Muscle layer of duodenum (tissue), 2 donors: ENCODE measurements around the gene GRIN2D.

Source experiments
- H3K27ac ChIP-seq: one replicate; pipeline ENCODE4 v1.7.0; 2013; ENCODE audit warnings: mild to moderate bottlenecking, low read length
- H3K27me3 ChIP-seq: one replicate; pipeline ENCODE4 v1.7.0; 2013; ENCODE audit warnings: low read depth, mild to moderate bottlenecking, control low read depth, low read length
- H3K36me3 ChIP-seq, 2 donors: one replicate each; pipeline ENCODE4 v1.7.0; 2013; ENCODE audit warnings: low read length in 2 of 2, control low read depth in 1 of 2, mild to moderate bottlenecking in 1 of 2; ENCODE audit not compliant: insufficient read depth in 2 of 2, control insufficient read depth in 1 of 2
- H3K4me1 ChIP-seq, 2 donors: one replicate each; pipeline ENCODE4 v1.7.0; 2013; ENCODE audit warnings: low read length in 2 of 2, mild to moderate bottlenecking in 2 of 2, control low read depth in 1 of 2, moderate library complexity in 1 of 2; ENCODE audit not compliant: insufficient read depth in 2 of 2, control insufficient read depth in 1 of 2
- H3K4me3 ChIP-seq, 2 donors: one replicate each; pipeline ENCODE4 v1.7.0; 2013; ENCODE audit warnings: low read length in 2 of 2, low read depth in 1 of 2, mild to moderate bottlenecking in 1 of 2
- H3K9me3 ChIP-seq, 2 donors: one replicate each; pipeline ENCODE4 v1.7.0; 2013; ENCODE audit warnings: low read length in 2 of 2, control low read depth in 1 of 2, mild to moderate bottlenecking in 1 of 2; ENCODE audit not compliant: control insufficient read depth in 1 of 2
- donor health status: healthy.

Gene GRIN2D

DNA sequence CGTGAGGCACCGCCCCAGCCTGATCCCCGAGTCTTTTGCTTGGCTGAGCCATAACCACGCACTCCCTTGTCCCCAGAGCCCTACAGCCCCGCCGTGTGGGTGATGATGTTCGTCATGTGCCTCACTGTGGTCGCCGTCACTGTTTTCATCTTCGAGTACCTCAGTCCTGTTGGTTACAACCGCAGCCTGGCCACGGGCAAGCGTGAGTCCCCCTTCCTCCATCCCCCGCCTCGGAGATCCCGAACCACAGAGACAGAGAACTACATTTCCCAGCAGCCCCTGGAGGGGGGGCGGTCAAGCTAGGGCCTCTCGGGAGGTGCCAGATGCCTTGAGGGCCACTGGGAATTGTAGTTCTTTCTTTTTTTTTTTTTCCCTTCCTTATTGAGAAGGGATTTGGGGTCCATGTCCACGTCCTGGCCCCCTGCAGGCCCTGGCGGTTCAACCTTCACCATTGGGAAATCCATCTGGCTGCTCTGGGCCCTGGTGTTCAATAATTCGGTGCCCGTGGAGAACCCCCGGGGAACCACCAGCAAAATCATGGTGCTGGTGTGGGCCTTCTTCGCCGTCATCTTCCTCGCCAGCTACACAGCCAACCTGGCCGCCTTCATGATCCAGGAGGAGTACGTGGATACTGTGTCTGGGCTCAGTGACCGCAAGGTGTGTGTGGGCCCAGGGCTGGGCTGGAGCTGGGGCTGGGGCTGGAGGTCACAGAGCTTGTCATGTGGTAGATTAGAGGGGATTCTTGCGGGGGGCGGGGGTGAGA lies 25.9 kb downstream of the GRIN2D start:
- no peak overlapping the region for H3K4me3 ChIP-seq
- peaks cover 7% of the 10 kb centered on the region for H3K27me3 ChIP-seq
- H3K9me3 ChIP-seq, result no peaks in the 10 kb centered on the region

DNA sequence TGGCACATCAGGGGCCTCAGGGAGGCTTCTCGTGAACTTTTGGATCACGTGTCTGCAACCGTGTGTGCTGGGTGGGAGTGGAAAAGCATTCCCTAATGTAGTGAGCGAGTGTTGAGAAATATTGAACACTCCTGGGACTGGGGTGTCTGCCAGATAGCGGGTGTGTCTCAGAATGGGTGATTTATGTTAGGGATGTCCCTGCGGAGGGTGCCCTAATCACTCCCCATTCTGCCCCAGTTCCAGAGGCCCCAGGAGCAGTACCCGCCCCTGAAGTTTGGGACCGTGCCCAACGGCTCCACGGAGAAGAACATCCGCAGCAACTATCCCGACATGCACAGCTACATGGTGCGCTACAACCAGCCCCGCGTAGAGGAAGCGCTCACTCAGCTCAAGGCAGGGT lies 28.1 kb downstream of the GRIN2D start:
- H3K27ac ChIP-seq, result no peak overlapping the region
- no peaks in the 10 kb centered on the region for H3K9me3 ChIP-seq
- H3K27me3 ChIP-seq, result no peaks in the 10 kb centered on the region
- no peak overlapping the region for H3K4me3 ChIP-seq
- no peaks in the 10 kb centered on the region for H3K36me3 ChIP-seq
- H3K4me1 ChIP-seq, result no peaks in the 10 kb centered on the region

More for the DNA sequence above, 25.9 kb downstream of the GRIN2D start:
- Histone ChIP-seq H3K27ac (no peak overlapping the region), H3K36me3 (no peaks in the 10 kb centered on the region), H3K4me1 (peaks cover 0 to 15% of the 10 kb centered on the region in 2 donors)

DNA sequence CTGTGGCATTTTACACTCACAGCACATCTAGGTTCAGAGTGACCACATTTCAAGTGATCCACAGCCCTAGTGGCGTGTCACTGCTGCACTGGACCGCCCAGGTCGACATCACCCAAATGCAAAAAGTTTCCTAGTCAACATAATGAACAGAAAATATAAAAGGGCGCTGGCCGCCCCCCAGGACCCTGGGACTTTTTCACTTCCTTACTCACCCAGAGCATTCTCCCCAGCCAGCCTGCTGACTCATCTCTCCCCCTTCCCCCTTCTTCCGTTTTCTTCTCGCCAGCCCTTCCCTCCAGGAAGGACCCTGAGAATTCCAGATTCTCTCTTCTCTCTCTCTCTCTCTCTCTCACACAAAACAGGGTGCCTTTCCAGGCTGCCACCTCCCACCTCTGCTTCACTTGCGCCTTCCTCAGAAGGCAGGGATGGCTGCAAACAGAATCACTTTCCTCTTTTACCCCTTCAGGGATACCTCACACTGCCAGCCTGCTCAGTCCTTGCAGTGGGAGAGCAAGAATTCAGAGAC lies 31.3 kb downstream of the GRIN2D start:
- Histone ChIP-seq H3K4me1 (no peaks in the 10 kb centered on the region), H3K27ac (no peak overlapping the region), H3K4me3 (no peak overlapping the region), H3K27me3 (no peaks in the 10 kb centered on the region), H3K9me3 (no peaks in the 10 kb centered on the region), H3K36me3 (no peaks in the 10 kb centered on the region)

DNA sequence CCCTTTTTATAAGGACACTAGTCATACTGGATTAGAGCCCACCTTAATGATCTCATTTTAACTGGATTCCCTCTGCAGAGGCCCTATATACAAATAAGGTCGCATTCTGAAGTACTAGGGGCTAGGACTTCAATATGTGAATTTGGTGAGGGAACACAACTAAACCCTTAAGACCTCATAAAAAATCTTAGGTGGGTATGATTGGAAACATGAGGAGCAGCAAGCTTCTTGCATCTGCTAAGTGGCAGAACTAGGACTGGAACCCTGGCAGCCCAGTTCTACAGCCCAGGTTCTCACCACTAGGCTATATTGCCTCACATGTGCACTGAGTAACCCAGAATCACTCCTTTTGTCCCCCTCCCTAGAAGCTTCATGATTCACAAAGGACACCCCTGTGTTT lies 35.2 kb downstream of the GRIN2D start:
- no peaks in the 10 kb centered on the region for H3K36me3 ChIP-seq
- no peak overlapping the region for H3K27ac ChIP-seq
- H3K4me1 ChIP-seq, result no peaks in the 10 kb centered on the region
- H3K27me3 ChIP-seq, result no peaks in the 10 kb centered on the region
- no peak overlapping the region for H3K4me3 ChIP-seq
- H3K9me3 ChIP-seq, result no peaks in the 10 kb centered on the region

DNA sequence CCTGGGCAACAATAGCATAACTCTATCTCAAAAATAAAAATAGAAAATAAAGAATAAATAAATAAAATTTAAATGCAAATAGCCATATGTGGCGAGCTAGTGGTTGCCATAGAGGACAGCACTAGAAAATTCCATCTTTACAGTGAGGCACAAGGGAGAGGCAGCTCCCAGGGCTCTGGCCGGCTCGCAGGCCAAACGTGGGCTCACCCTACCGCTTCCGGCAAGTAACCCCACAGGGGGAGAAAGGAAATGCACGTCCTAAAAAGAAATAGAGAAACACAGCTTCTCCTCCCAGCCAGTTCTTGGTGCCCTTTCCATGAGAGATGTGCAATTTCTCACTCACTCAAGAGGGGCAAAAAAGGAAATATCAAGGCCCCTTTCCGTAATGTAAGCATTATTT lies 39.9 kb downstream of the GRIN2D start:
- Histone ChIP-seq H3K9me3 (no peaks in the 10 kb centered on the region), H3K4me1 (no peaks in the 10 kb centered on the region), H3K27me3 (no peaks in the 10 kb centered on the region), H3K27ac (no peak overlapping the region), H3K4me3 (no peak overlapping the region), H3K36me3 (no peaks in the 10 kb centered on the region)

DNA sequence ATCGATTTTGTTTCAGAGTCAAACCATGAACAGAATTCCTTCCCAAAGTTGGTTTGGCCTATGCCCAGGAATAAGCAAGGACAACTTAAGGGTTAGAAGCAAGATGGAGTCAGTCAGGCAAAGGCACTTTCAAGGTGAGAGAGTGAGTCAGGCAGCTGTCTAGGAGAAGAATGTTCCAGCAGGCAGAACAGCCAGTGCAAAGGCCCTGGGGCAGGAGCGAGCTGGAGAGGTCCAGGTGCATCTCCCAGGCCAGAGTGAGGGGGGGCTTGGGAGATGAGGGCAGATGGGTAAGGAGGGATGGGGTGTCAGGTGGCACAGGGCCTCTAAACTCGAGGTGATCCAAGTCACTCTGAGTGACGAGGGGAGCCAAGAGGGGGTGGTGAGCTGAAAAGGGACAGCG lies 43.1 kb downstream of the GRIN2D start:
- no peaks in the 10 kb centered on the region for H3K36me3 ChIP-seq
- no peak overlapping the region for H3K4me3 ChIP-seq
- no peaks in the 10 kb centered on the region for H3K9me3 ChIP-seq
- H3K4me1 ChIP-seq, result no peaks in the 10 kb centered on the region
- H3K27me3 ChIP-seq, result peaks cover 4% of the 10 kb centered on the region
- no peak overlapping the region for H3K27ac ChIP-seq

DNA sequence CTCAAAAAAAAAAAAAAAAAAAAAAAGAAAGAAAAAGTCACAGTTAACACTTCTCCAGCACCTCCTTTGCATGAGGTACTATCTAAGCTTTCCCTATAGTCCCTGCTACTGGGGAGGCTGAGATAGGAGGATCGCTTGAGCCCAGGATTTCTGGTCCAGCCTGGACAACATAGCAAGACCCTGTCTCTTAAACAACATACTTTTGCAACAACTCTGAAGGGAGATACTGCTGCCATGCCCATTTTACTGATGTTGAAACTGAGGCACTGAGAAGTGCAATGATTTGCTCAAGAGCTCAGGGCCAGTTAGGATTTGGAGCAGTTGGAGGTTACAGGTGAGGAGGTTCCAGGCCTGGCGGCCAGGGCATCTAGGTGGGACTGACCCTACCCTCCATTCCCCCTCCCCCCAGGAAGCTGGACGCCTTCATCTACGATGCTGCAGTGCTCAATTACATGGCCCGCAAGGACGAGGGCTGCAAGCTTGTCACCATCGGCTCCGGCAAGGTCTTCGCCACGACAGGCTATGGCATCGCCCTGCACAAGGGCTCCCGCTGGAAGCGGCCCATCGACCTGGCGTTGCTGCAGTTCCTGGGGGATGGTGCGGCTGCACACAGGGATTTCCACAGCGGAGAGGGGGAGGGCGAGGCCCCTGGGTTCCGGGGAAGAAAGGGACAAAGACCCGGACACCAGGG lies 48.0 kb downstream of the GRIN2D start:
- H3K27ac ChIP-seq, result no peak overlapping the region
- no peak overlapping the region for H3K4me3 ChIP-seq
- peaks cover 12 to 20% of the 10 kb centered on the region in 2 donors for H3K4me1 ChIP-seq
- no peaks in the 10 kb centered on the region for H3K9me3 ChIP-seq
- no peaks in the 10 kb centered on the region for H3K36me3 ChIP-seq
- H3K27me3 ChIP-seq, result peaks cover 17% of the 10 kb centered on the region

DNA sequence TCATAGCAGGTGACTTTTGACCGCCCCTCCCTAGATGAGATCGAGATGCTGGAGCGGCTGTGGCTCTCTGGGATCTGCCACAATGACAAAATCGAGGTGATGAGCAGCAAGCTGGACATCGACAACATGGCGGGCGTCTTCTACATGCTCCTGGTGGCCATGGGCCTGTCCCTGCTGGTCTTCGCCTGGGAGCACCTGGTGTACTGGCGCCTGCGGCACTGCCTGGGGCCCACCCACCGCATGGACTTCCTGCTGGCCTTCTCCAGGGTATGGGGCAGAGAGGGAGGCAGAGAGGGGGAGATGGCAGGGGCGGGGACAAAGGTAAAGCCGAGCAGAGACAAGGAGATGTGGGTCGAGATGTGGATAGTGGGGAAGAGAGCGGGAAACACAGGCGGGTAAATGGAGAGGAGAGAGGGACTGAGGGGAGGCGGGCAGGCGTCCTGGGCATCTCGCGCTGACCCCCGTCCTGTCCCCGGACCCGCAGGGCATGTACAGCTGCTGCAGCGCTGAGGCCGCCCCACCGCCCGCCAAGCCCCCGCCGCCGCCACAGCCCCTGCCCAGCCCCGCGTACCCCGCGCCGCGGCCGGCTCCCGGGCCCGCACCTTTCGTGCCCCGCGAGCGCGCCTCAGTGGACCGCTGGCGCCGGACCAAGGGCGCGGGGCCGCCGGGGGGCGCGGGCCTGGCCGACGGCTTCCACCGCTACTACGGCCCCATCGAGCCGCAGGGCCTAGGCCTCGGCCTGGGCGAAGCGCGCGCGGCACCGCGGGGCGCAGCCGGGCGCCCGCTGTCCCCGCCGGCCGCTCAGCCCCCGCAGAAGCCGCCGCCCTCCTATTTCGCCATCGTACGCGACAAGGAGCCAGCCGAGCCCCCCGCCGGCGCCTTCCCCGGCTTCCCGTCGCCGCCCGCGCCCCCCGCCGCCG lies 48.9 kb downstream of the GRIN2D start:
- Histone ChIP-seq H3K4me1 (peaks cover 13 to 24% of the 10 kb centered on the region in 2 donors), H3K27ac (no peak overlapping the region)

DNA sequence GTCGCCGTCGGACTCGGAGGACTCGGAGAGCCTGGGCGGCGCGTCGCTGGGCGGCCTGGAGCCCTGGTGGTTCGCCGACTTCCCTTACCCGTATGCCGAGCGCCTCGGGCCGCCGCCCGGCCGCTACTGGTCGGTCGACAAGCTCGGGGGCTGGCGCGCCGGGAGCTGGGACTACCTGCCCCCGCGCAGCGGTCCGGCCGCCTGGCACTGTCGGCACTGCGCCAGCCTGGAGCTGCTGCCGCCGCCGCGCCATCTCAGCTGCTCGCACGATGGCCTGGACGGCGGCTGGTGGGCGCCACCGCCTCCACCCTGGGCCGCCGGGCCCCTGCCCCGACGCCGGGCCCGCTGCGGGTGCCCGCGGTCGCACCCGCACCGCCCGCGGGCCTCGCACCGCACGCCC lies 49.8 kb downstream of the GRIN2D start:
- H3K4me3 ChIP-seq, result no peak overlapping the region
- no peaks in the 10 kb centered on the region for H3K9me3 ChIP-seq
- peaks cover 8 to 10% of the 10 kb centered on the region in 2 donors for H3K36me3 ChIP-seq
- H3K4me1 ChIP-seq, result peaks cover 13 to 24% of the 10 kb centered on the region in 2 donors
- no peak overlapping the region for H3K27ac ChIP-seq
- H3K27me3 ChIP-seq, result peaks cover 17% of the 10 kb centered on the region

More for the DNA sequence above, 48.9 kb downstream of the GRIN2D start:
- Histone ChIP-seq H3K27me3 (peaks cover 17% of the 10 kb centered on the region), H3K36me3 (peaks cover 0 to 2% of the 10 kb centered on the region in 2 donors), H3K4me3 (no peak overlapping the region), H3K9me3 (no peaks in the 10 kb centered on the region)
